Posterior cingulate gyrus (tissue), 11 donors: ENCODE measurements around the gene SNAPC1.

Experiments
- DNase-seq, 10 donors: peaks; one replicate each; pipeline versions ENCODE4 v3.0.0 to v3.0.0-alpha.2; 2020 to 2021; ENCODE audit warnings: mixed read lengths in 3 of 10
- intact Hi-C: fragments of 100-400 bp; cut with DNase I; formaldehyde crosslinking; loops from one replicate; pipeline ENCODE4 v1.15.1; 2023

SNAPC1 gene

DNA sequence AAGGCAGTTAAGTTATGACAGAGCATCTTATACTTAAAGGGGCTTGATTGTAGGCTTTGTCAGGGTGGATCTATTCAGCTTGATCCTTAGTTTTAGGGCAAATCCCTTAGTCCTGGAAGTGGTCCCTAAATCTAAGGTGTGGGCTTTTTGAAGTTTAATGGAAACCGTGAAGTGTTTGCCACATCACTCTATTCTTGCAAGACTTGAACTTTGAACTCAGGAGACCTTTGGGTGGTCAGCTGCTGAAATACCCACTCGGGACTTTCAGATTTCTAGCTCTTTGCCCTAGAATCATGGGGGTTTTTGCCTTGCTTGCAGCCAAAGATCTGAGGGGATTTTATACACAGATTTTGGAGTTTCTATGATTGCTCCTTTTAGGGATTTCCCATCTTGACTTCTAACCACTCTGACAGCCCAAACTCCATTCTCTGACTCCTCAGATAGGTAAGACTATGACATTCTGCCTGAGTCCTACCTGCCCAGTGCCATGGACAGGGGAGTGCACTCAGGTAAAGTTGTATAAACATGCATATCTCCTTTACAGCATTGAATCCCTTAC lies 39.9 kb downstream of the SNAPC1 start:
- intact Hi-C loops, result no loop called here
- no peak for DNase-seq

DNA sequence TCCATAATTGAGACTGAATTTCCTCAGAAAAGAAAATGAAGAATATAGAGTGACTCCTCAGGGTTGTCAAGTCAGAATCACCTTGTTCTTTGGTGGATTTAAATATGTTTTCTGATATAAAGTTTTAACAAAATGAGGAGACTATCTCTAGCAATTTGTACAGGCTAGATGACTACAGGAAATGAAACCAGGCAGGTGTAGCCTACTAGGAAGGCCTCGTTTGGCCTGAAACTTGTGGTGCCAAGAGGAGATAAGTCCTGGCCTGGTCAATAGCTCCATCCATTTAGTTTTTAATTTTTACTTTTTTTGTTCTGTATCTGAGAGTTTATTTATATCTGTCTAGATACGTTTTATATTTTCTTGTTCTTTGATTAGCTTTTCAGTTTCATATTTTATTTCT lies 41.5 kb downstream of the SNAPC1 start:
- intact Hi-C loops, result no loop called here

DNA sequence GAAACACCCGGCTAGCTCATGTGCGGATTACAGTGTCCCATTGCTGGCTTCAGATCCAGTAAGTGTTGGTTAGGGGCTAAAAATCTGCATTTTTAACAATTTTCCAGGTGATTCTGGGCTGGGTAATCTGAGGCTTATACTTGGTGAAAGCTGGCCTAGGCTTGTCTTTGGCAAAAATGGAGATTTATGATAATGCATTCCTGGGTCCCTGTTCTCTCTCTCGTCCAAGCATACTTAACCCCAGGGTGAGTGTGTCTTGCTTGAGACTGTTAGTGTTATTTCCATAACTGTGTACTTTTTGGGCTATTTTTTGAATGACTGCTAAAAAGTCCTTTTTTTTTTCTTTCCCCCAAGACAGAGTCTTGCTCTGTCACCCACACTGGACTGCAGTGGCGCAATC lies 43.2 kb downstream of the SNAPC1 start:
- intact Hi-C loops, result no loop called here
- no peak for DNase-seq

More for the DNA sequence above, 41.5 kb downstream of the SNAPC1 start:
- DNase-seq, result no peak

DNA sequence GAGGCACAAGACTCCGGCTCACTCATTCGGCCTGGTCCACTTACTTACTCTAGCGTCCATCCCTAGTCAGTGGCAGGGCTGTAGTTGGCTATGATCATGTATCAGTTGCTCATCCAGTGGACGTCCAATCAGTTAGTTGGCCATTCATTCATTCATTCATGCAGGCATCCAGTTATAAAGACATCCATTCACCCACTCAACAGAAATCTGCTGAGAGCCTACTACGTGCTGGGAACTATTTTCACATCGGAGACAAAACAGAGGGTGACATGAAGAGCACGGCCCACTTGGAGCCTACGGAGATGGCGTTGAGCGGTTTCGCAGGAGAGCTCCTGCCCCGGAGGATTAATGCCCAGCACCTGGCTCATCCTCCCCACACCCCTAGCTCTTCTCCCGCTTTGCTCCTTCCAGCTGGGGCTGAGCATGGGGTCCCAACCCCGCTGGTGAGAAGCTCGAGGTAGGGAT lies 49.7 kb downstream of the SNAPC1 start:
- peak in 1 of 10 donors; percentile 14 for DNase-seq
- intact Hi-C loops, result no loop called here

DNA sequence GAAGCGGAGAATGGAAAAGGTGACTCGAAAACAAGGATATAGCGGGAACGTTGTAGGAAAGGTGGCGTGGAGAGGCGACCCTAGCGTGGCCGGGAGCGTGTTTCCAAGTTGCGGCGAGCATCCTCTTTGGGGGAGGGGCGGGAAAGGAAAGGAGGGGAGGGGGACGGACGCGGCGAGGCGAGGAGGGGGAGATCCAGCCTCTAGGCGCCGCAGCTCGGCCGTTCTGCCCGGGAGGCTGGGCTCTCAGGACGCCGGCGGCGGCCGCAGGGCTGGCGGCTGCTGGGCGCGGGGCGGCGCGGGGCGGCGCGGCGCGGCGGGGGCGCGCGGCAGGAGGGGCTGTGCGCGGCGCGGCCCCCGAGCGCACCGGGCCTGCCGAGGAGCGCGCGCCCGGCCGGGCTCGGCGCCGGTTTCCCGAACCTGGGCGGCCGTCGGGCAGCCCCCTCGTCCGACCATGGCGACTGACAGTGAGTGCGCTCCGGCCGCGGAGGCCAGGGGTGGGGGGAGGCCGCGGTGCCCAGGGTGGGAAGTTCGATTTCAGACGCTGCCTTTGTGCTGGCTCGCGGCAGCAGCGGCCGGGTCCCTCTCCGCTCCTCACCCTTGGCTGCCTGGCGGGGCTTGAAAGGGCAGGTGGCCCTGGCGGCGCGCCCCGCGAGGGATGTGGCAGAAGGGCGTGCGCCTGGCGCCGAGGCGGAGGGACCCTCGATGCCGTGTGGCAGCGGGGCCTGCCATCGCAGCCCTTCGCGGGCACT lies 50.3 kb downstream of the SNAPC1 start, which contains the start of gene SYT16:
TSS of gene SYT16 (plus strand) at position 357 of the 749 bp plus-strand sequence.
- DNase-seq, result peak in 7 of 10 donors; percentile 10 to 92 (median 26)
- intact Hi-C loops, result no loop called here

DNA sequence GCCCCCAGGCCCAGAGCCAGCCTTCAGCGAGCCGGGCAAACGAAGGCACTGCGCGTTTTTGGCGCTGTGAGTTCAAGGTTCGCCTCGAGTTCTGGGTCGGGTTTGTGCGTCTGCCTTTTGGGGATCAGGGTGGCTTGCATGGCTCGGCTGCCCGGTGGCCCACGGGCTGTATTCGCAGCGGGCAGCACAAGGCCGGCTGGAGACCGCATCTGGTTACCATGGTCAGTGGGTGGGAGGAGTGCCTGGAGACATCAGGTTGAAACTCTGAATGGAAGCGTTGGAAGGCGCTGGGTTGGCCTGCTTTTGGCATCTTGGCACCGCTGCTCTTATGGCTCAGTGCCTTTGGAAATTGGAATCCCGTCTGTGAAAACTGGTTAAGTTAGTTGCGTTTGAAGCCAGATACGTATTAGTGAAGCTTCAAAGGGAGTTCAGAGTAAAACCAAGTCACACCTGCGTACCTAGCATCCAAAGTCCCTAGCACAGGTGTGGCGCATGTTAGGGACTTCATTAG lies 50.9 kb downstream of the SNAPC1 start:
- intact Hi-C loops, result no loop called here

DNA sequence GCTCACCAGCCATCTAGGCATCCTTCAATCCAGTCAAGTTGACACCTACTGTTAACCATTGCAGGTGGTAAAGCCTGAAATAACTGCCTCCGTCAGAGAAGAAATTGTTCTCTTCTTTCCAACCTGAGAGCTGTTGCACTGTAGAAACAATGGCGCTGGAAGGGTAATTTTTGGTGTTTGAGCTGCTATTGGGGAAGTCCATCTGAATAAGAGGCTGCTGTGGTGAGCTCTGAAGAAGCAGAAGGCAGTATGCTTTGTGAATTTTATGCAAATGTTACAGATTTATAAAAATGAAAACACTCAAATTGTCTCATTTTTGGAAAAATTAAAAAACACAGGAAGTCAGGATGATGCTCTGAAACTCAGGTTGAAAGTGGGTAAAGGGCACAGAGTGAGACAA lies 60.2 kb downstream of the SNAPC1 start:
- DNase-seq, result no peak
- intact Hi-C loops, result no loop called here

More for the DNA sequence above, 50.9 kb downstream of the SNAPC1 start:
- DNase-seq, result peak in 4 of 10 donors; percentile 9 to 83 (median 30)

DNA sequence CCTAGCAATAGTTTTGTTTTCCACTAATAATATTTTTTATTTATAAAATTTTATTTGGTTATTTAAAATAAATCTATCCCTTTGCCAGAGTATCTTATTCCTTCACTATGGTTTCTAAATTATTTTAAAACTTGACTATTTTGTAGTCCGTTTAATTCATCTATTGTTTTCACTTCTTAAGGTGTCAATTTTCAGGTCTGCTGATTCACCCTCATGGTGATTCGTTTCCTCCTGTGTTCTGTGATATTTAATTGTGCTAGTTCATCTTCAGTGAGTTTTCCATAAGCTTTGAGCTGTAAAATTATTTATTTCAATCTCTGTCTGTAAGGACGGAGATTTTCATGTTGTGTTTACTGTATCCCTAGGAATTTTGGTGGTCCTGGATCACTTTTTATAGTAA lies 70.6 kb downstream of the SNAPC1 start:
- no peak for DNase-seq
- intact Hi-C loops, result no loop called here

DNA sequence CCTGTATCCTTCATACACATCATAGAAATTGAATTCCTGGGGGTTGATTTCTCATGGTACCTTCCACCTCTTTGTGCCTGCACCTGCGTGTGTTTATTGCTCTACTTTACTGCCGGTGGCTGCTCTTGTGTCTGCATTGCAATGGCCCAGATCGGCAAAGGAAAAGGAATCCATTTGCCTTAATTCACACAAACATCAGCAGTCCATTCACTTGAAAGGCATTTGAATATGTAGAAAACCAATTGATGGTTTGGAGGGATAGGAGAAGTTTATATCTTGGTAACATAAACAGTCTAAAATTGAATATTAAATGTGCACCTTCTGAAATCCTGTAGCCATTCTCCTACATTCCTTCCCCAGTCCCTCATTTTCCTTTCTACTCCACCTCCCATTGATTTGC lies 74.0 kb downstream of the SNAPC1 start:
- DNase-seq, result no peak
- intact Hi-C loops, result loop anchor here (2.0 kb wide), 1 partner anchor 105 kb away; no protein-coding TSS in a partner anchor

DNA sequence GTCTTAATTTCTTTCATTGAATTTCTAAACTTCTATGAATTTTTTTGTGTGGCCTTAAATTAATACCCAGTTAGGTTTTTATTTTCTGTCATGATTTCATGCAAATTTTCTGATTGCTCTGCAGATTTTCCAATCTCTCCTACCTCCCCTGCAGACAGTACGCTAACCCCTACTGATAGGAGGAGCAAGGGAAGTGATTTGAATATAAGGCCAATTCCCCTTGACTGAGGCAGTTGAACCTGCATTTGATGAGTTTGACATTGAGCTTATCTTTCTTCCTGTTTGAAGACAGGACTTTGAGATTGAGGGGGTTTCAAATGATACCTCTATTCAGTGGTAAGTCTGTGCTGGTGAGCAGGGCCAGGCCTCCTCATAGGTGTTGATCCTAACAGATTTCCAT lies 74.6 kb downstream of the SNAPC1 start:
- intact Hi-C loops, result loop anchor here (1.0 to 2.0 kb wide), 2 partner anchors 106 to 376 kb away; no protein-coding TSS in a partner anchor
- no peak for DNase-seq

DNA sequence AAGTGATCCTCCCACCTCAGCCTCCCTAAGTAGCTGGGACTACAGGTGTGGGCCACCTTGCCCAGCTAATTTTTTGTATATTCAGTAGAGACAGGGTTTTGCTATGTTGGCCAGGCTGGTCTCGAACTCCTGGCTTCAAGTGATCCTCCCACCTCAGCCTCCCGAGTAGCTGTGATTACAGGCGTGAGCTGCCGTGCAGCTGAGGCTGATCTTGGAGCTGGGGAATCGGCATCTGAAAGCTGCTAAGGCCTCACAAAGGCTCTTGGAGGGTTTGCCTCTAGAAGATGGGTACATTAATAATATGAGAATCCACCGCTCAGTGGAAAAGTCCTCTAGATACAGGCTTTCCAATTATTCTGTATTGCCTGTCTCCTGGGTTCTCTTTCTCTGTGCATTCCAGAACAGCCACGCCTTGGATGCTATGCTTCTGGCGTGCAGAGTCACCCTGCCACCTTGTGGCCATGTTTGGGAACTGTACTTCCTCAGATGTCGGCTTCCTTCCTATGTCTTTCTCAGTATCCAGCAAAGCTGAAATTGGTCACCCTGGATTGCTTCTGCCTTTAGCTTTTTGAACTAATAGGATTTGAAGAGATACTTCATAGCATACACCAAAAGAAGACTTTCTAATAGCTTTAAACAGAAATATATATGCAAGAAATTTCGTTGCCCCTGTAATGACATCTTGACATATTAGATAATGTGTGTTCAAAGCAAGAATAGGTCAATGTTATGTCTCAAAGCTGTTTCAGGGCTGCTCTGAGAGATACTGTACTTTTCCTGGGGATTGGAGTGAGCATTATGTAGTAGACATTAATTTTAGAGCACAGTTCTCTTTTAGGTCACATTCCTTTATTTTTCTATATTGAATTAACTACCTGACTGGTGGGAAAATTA lies 75.4 kb downstream of the SNAPC1 start:
- intact Hi-C loops, result loop anchor here (1.0 to 2.0 kb wide), 2 partner anchors 107 to 376 kb away; no protein-coding TSS in a partner anchor
- DNase-seq, result peak; percentile 57 to 97 (median 81)

DNA sequence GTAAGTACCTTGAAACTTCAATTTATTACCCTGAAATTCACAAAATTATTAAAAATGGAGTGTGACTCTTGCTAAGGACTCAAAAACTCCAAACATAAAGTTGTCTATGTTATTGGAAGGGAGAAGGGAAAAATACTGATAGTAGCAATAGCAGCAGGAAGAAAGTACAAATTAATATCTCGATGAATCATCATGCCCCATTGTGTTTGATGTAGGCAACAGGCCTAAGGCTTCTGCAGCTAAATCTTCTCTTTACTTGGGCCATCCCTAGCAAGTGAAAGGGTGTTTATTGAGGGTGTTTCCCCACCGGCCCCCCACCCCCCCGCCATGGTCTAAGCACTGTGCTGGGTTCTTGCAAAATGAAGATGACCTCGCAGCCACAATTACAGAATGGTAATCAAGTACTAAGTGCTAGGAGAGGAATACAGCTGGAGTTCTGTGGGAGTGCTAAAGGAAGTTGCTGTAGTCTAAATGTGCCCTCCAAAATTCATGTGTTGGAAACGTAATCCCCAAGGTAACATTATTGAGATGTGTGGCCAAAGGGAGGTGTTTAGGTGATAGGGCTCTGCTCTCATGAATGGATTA lies 76.5 kb downstream of the SNAPC1 start:
- intact Hi-C loops, result no loop called here
- no peak for DNase-seq

DNA sequence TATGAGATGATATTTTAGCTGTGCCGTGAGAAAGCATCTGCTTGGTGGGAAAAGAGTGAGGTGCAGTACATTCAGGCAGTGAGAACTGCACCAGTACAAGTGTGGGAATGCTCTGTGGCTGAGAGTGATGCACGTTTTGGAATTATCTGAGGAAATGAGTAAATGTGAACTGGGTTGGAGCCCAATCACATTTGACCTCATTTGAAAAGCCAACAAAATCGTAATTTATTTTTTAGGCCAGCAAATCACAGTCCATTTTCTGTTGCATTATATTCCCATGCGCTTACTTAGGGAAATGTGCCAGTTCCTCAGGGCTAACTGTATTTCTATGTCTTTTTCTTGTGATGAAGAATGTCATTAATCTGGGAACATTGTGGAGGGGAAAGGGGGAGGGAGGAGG lies 77.3 kb downstream of the SNAPC1 start:
- no peak for DNase-seq
- intact Hi-C loops, result no loop called here

DNA sequence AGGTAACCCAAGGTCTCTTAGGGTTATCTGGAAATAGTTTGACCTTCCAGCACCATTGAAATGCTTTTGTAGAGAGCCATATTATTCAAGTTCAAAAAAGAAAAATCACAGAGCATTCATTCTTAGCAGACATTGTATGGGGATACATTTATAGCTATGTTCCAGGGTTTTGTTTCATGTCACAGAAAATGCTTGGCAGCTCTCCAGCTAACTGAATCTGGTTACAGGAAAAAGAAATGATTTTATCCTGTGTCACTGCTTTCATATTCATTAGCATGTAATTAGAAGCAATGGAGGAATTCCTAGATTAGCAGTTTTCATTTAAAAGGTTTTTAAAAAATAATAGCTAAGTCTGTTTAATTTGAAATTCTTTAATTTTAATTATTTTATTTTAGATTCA lies 78.9 kb downstream of the SNAPC1 start:
- no peak for DNase-seq
- intact Hi-C loops, result no loop called here
